ENCODE results near the gene BHLHE40.

Gene BHLHE40

GRCh38 chr3:4985330-4986174 is 6.3 kb downstream of the BHLHE40 start:
- no peak for DNase-seq

- no peak for DNase-seq
Observed at GRCh38 chr3:4986175-4986781, 7.0 kb downstream of the BHLHE40 start.

- DNase-seq: no peak
Observed at GRCh38 chr3:4986782-4987537, 7.7 kb downstream of the BHLHE40 start.

- no peak for DNase-seq
Observed at GRCh38 chr3:4987538-4988296, 8.5 kb downstream of the BHLHE40 start.

GRCh38 chr3:4988983-4989834 is 10.0 kb downstream of the BHLHE40 start:
- no peak for DNase-seq

- no peak for DNase-seq
Observed at GRCh38 chr3:4990069-4990468, 10.8 kb downstream of the BHLHE40 start.

- DNase-seq: no peak
Observed at GRCh38 chr3:4992118-4992517, 12.9 kb downstream of the BHLHE40 start.

GRCh38 chr3:4993276-4994143 is 14.3 kb downstream of the BHLHE40 start:
- DNase-seq: no peak

- no peak for DNase-seq
Observed at GRCh38 chr3:4994144-4994730, 15.0 kb downstream of the BHLHE40 start.

- no peak for DNase-seq
Observed at GRCh38 chr3:4994823-4995499, 15.7 kb downstream of the BHLHE40 start.

- DNase-seq: no peak
Observed at GRCh38 chr3:4995500-4996053, 16.3 kb downstream of the BHLHE40 start.

GRCh38 chr3:4996223-4996765 is 17.1 kb downstream of the BHLHE40 start:
- DNase-seq: no peak

GRCh38 chr3:4996771-4997291 is 17.6 kb downstream of the BHLHE40 start:
- no peak for DNase-seq

GRCh38 chr3:4997946-4998345 is 18.7 kb downstream of the BHLHE40 start:
- no peak for DNase-seq

GRCh38 chr3:4999531-5000184 is 20.4 kb downstream of the BHLHE40 start:
- no peak for DNase-seq

GRCh38 chr3:5001135-5001534 is 21.9 kb downstream of the BHLHE40 start:
- no peak for DNase-seq

GRCh38 chr3:5001805-5002173 is 22.6 kb downstream of the BHLHE40 start:
- DNase-seq: no peak

GRCh38 chr3:5002174-5002870 is 23.1 kb downstream of the BHLHE40 start:
- DNase-seq: no peak

Data from NCI-H1417 treated with DMSO at 0.1 percent for 48 hours (cell line).